ENCODE results near the gene ERG. TPM values are rescaled to one million over a fixed set of nuclear protein-coding genes. Genes with fewer than 3 reads are reported as not detected.
A peak's percentile ranks its signal among the peaks of the same experiment; 100 is the strongest.

ERG gene
- total and polyA plus RNA-seq, 8 donors = 21.7 to 48.1 (median 36.8) TPM

- no peaks in the 10 kb centered on the region for H3K36me3 ChIP-seq
- H3K9me3 ChIP-seq = no peaks in the 10 kb centered on the region
- TF ChIP-seq, protein P1, sequence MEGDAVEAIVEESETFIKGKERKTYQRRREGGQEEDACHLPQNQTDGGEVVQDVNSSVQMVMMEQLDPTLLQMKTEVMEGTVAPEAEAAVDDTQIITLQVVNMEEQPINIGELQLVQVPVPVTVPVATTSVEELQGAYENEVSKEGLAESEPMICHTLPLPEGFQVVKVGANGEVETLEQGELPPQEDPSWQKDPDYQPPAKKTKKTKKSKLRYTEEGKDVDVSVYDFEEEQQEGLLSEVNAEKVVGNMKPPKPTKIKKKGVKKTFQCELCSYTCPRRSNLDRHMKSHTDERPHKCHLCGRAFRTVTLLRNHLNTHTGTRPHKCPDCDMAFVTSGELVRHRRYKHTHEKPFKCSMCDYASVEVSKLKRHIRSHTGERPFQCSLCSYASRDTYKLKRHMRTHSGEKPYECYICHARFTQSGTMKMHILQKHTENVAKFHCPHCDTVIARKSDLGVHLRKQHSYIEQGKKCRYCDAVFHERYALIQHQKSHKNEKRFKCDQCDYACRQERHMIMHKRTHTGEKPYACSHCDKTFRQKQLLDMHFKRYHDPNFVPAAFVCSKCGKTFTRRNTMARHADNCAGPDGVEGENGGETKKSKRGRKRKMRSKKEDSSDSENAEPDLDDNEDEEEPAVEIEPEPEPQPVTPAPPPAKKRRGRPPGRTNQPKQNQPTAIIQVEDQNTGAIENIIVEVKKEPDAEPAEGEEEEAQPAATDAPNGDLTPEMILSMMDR (IDR thresholded peaks at IDR 0.05) = no peak
- intact Hi-C loops (cut with DNase I) = no loop called here
- H3K4me3 ChIP-seq = no peak overlapping the region
- H3K27me3 ChIP-seq = no peaks in the 10 kb centered on the region
- DNase-seq (no peak), ATAC-seq (no peak)
- H3K27ac ChIP-seq = peak overlapping the region in 1 of 2 donors; percentile 50
- peaks cover 0 to 12% of the 10 kb centered on the region in 2 donors for H3K4me1 ChIP-seq
These were observed 80.6 kb downstream of the ERG start for GRCh38 chr21:38417726-38418125.

GRCh38 chr21:38416791-38417190 is 81.5 kb downstream of the ERG start:
- no peaks in the 10 kb centered on the region for H3K27me3 ChIP-seq
- DNase-seq = no peak
- intact Hi-C loops (cut with DNase I) = no loop called here
- no peak for ATAC-seq
- peak overlapping the region in 1 of 2 donors; percentile 50 for H3K27ac ChIP-seq
- no peaks in the 10 kb centered on the region for H3K9me3 ChIP-seq
- no peaks in the 10 kb centered on the region for H3K36me3 ChIP-seq
- TF ChIP-seq, protein P1 (IDR thresholded peaks at IDR 0.05) = no peak
- no peak overlapping the region for H3K4me3 ChIP-seq
- H3K4me1 ChIP-seq = peaks cover 0 to 12% of the 10 kb centered on the region in 2 donors

DNA sequence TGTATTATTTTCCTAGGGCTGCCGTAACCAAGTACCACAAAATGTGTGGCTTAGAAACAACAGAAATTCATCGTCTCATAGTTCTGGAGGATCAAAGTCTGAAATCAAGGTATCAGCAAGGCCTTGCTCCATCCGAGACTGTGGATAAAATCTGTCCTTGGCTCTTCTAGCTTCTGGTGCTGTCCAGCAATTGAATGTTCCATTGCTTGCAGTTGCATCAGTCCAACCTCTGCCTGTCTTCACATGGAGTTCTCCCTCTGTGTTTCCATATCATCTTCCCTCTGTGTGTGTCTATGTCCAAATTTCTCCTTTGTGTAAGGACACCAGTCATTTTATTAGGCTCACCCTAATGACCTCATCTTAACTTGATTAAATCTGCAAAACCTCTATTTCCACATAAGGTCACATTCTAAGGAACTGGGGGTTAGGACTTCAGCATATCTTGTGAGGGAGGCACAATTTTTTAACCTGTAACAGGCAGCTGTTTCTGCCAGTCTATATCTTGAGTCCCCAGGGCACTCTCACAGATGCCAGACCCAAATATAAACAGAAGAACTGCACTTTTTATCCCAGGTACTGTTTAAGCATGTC is 84.2 kb downstream of the ERG start:
- no peak overlapping the region for H3K4me3 ChIP-seq
- intact Hi-C loops (cut with DNase I) = no loop called here
- peaks cover 0 to 15% of the 10 kb centered on the region in 2 donors for H3K4me1 ChIP-seq
- no peak overlapping the region for H3K27ac ChIP-seq
- DNase-seq (no peak), ATAC-seq (no peak)
- TF ChIP-seq, protein P1 (IDR thresholded peaks at IDR 0.05) = no peak
- H3K36me3 ChIP-seq = no peaks in the 10 kb centered on the region
- no peaks in the 10 kb centered on the region for H3K9me3 ChIP-seq
- H3K27me3 ChIP-seq = no peaks in the 10 kb centered on the region

DNA sequence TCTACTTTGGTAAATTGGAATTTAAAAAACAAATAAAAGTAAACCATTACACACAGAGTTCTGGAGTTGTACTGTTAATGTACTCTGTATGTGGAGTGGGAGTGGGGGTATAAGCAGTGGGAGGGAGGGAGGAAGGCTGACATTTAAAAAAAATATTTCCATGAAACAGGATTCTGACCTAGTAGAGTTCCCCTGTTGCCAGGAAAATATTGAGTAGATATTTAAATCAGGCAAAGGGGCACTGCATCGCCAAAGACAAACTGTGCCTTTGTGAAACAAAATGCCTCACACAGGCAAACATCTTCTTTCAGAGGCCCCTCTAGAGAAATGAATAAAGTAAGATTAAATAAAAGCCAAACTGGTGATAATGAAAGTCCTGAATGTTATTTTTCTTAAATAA is 87.8 kb downstream of the ERG start:
- Histone ChIP-seq H3K9me3 (no peaks in the 10 kb centered on the region), H3K27ac (peak overlapping the region; percentile 21 to 24), H3K36me3 (no peaks in the 10 kb centered on the region), H3K4me1 (peaks cover 0 to 7% of the 10 kb centered on the region in 2 donors), H3K4me3 (no peak overlapping the region), H3K27me3 (no peaks in the 10 kb centered on the region)
- TF ChIP-seq, protein P1 (IDR thresholded peaks at IDR 0.05) = no peak
- no peak for DNase-seq
- no peak for ATAC-seq
- intact Hi-C loops (cut with DNase I) = no loop called here

GRCh38 chr21:38409907-38410306 is 88.4 kb downstream of the ERG start:
- DNase-seq = no peak
- TF ChIP-seq, protein P1 (IDR thresholded peaks at IDR 0.05) = no peak
- Histone ChIP-seq H3K4me3 (no peak overlapping the region), H3K27me3 (no peaks in the 10 kb centered on the region), H3K4me1 (peaks cover 0 to 7% of the 10 kb centered on the region in 2 donors), H3K36me3 (no peaks in the 10 kb centered on the region), H3K9me3 (no peaks in the 10 kb centered on the region), H3K27ac (no peak overlapping the region)
- ATAC-seq = no peak
- intact Hi-C loops (cut with DNase I) = no loop called here
